Aorta (tissue), 5 donors: ENCODE results near the gene MMAB. TPM values are rescaled to one million over a fixed set of nuclear protein-coding genes. Genes with fewer than 3 reads are reported as not detected.
A peak's percentile ranks its signal among the peaks of the same experiment; 100 is the strongest.

Experiments
- ATAC-seq: fragments of 200-7000 bp; cut with Tn5 transposase; one replicate; pipeline ENCODE4 v1.9.1; 2022; ENCODE audit warnings: moderate library complexity; ENCODE audit not compliant: low FRiP score
- DNase-seq, 2 donors: peaks; one replicate each; pipeline ENCODE4 v3.0.0-alpha.2; 2020
- H3K27ac ChIP-seq, 2 donors: one replicate each; pipeline ENCODE4 v1.5.1; 2013; ENCODE audit warnings: low read length in 2 of 2, mild to moderate bottlenecking in 2 of 2, moderate library complexity in 2 of 2, control low read depth in 1 of 2, inconsistent platforms in 1 of 2, low read depth in 1 of 2
- H3K27me3 ChIP-seq, 2 donors: one replicate each; pipeline ENCODE4 v1.6.1; 2013; ENCODE audit warnings: control low read depth in 1 of 2, low read length in 1 of 2, mild to moderate bottlenecking in 1 of 2, moderate library complexity in 1 of 2; ENCODE audit not compliant: insufficient read depth in 2 of 2, control insufficient read depth in 1 of 2
- H3K36me3 ChIP-seq, 2 donors: one replicate each; pipeline ENCODE4 v1.6.1; 2013; ENCODE audit warnings: control low read depth in 1 of 2, low read length in 1 of 2, mild to moderate bottlenecking in 1 of 2; ENCODE audit not compliant: insufficient read depth in 2 of 2, control insufficient read depth in 1 of 2
- H3K4me1 ChIP-seq, 2 donors: one replicate each; pipeline ENCODE4 v1.6.1; 2013; ENCODE audit warnings: low read length in 2 of 2, control low read depth in 1 of 2, mild to moderate bottlenecking in 1 of 2, moderate library complexity in 1 of 2; ENCODE audit not compliant: insufficient read depth in 2 of 2, control insufficient read depth in 1 of 2
- H3K4me3 ChIP-seq, 2 donors: one replicate each; pipeline ENCODE4 v1.5.1; 2013; ENCODE audit warnings: low read length in 2 of 2, control low read depth in 1 of 2, mild to moderate bottlenecking in 1 of 2
- H3K9me3 ChIP-seq: one replicate; pipeline ENCODE4 v1.6.1; 2013; ENCODE audit warnings: mild to moderate bottlenecking, low read length; ENCODE audit not compliant: control insufficient read depth
- WGBS, 2 donors: extraction: QIAGEN DNeasy Blood & Tissue Kit; methylation state at CpG; one replicate each; pipeline ENCODE4 v1.1.7; 2013; 5-methylcytosine and 5-hydroxymethylcytosine counted together
- intact Hi-C, 2 donors: fragments of 100-400 bp; cut with DNase I; formaldehyde crosslinking; loops; one replicate each; pipeline versions ENCODE4 v1.14.2 to v1.15.0; 2022
- polyA plus RNA-seq, 2 donors: library from polyadenylated mRNA; stranded (reverse); fragments of 200-250 nt; gene quantifications; one replicate each; pipeline ENCODE4 v1.2.3, GENCODE V29; 2013
- total RNA-seq, 2 donors: library from RNA; stranded (reverse); fragmentation: NEBNext Ultra II Directional; extraction: Animal tissue kit (Norgen Biotek cat#: 25700); gene quantifications; one replicate each; pipeline ENCODE4 v1.2.1, GENCODE V29; 2021
- donor health status: healthy with polysubstance abuse.
- donor health status: Bipolar disorder and iron deficiency.
- donor health status: DM: no; HTN: no; CAD: no.
- donor health status: DM: no; HTN: no; CAD: no.
- donor health status: DM: yes; HTN: yes; CAD: no.

MMAB gene
- total and polyA plus RNA-seq, 4 donors = 17.8 to 32.8 (median 28.7) TPM

GRCh38 chr12:109532721-109533486 lies 40.4 kb downstream of the MMAB start:
- Histone ChIP-seq H3K36me3 (peaks cover 0 to 10% of the 10 kb centered on the region in 2 donors), H3K4me3 (no peak overlapping the region), H3K27me3 (no peaks in the 10 kb centered on the region), H3K9me3 (no peaks in the 10 kb centered on the region), H3K27ac (no peak overlapping the region), H3K4me1 (no peaks in the 10 kb centered on the region)
- DNase-seq (peak; percentile 40 to 71), ATAC-seq (no peak)
- intact Hi-C loops = no loop called here
- WGBS, 2 donors = 83 to 86% methylated on average over 24 of the region's 24 CpGs

- no peaks in the 10 kb centered on the region for H3K9me3 ChIP-seq
- 58 to 67% methylated on average over 2 of the region's 2 CpGs for WGBS, 2 donors
- no peaks in the 10 kb centered on the region for H3K27me3 ChIP-seq
- H3K4me3 ChIP-seq = no peak overlapping the region
- H3K27ac ChIP-seq = no peak overlapping the region
- peak in 1 of 2 donors; percentile 43 for DNase-seq
- H3K36me3 ChIP-seq = peaks cover 0 to 19% of the 10 kb centered on the region in 2 donors
- no peaks in the 10 kb centered on the region for H3K4me1 ChIP-seq
- intact Hi-C loops = no loop called here
- no peak for ATAC-seq
Observed at GRCh38 chr12:109531411-109531810, 41.9 kb downstream of the MMAB start.

- DNase-seq (peak; percentile 28 to 53), ATAC-seq (no peak)
- Histone ChIP-seq H3K27me3 (no peaks in the 10 kb centered on the region), H3K36me3 (peaks cover 0 to 14% of the 10 kb centered on the region in 2 donors), H3K4me1 (no peaks in the 10 kb centered on the region), H3K9me3 (no peaks in the 10 kb centered on the region), H3K4me3 (no peak overlapping the region), H3K27ac (no peak overlapping the region)
- whole genome bisulfite sequencing, 2 donors = 72 to 76% methylated on average over 19 of the region's 19 CpGs
- intact Hi-C loops = loop anchor here in 1 of 2 donors (10.0 kb wide), 1 partner anchor 245 kb away; no protein-coding TSS in a partner anchor
Observed at GRCh38 chr12:109529691-109530640, 43.3 kb downstream of the MMAB start.

- ATAC-seq = no peak
- intact Hi-C loops = loop anchor here in 1 of 2 donors (10.0 kb wide), 1 partner anchor 247 kb away; no protein-coding TSS in a partner anchor
Observed at GRCh38 chr12:109527489-109528123, 45.7 kb downstream of the MMAB start.

GRCh38 chr12:109525279-109525585 lies 48.1 kb downstream of the MMAB start:
- Histone ChIP-seq H3K36me3 (peaks cover 0 to 25% of the 10 kb centered on the region in 2 donors), H3K27me3 (no peaks in the 10 kb centered on the region), H3K4me1 (no peaks in the 10 kb centered on the region), H3K9me3 (no peaks in the 10 kb centered on the region), H3K27ac (no peak overlapping the region), H3K4me3 (no peak overlapping the region)
- intact Hi-C loops = loop anchor here in 1 of 2 donors (10.0 kb wide), 1 partner anchor 250 kb away; no protein-coding TSS in a partner anchor
- ATAC-seq = no peak
- 84 to 88% methylated on average over 3 of the region's 3 CpGs for WGBS, 2 donors
- peak in 1 of 2 donors; percentile 6 for DNase-seq

More at GRCh38 chr12:109527489-109528123, 45.7 kb downstream of the MMAB start:
- Histone ChIP-seq H3K27ac (no peak overlapping the region), H3K4me3 (no peak overlapping the region), H3K9me3 (no peaks in the 10 kb centered on the region), H3K4me1 (no peaks in the 10 kb centered on the region), H3K36me3 (peaks cover 0 to 14% of the 10 kb centered on the region in 2 donors), H3K27me3 (no peaks in the 10 kb centered on the region)
- WGBS, 2 donors = 82 to 83% methylated on average over 8 of the region's 8 CpGs
- no peak for DNase-seq

- ATAC-seq (no peak), DNase-seq (peak in 1 of 2 donors; percentile 33)
- intact Hi-C loops = loop anchor here (5.0 to 10.0 kb wide), 2 partner anchors 250 to 253 kb away; no protein-coding TSS in a partner anchor
- Histone ChIP-seq H3K27me3 (no peaks in the 10 kb centered on the region), H3K4me1 (no peaks in the 10 kb centered on the region), H3K27ac (no peak overlapping the region), H3K36me3 (peaks cover 0 to 24% of the 10 kb centered on the region in 2 donors), H3K9me3 (no peaks in the 10 kb centered on the region), H3K4me3 (no peak overlapping the region)
- 86 to 87% methylated on average over 26 of the region's 26 CpGs for WGBS, 2 donors
Observed at GRCh38 chr12:109524466-109525278, 48.6 kb downstream of the MMAB start.

- intact Hi-C loops = loop anchor here (5.0 to 10.0 kb wide), 2 partner anchors 251 to 254 kb away; no protein-coding TSS in a partner anchor
- Histone ChIP-seq H3K36me3 (peaks cover 0 to 24% of the 10 kb centered on the region in 2 donors), H3K4me1 (no peaks in the 10 kb centered on the region), H3K27me3 (no peaks in the 10 kb centered on the region), H3K4me3 (no peak overlapping the region), H3K27ac (no peak overlapping the region), H3K9me3 (no peaks in the 10 kb centered on the region)
- 82 to 86% methylated on average over 5 of the region's 5 CpGs for WGBS, 2 donors
- ATAC-seq (no peak), DNase-seq (no peak)
Observed at GRCh38 chr12:109523504-109523903, 49.8 kb downstream of the MMAB start.
